SK-N-SH treated with all-trans-retinoic acid at 6 μM for 48 hours (cell line): ENCODE results near the gene DDI2.

Source experiments
- ATAC-seq: fragments of 200-7000 bp; cut with Tn5 transposase; 3 replicates; pipeline ENCODE4 v1.9.1; 2020; ENCODE audit warnings: mild to moderate bottlenecking, moderate library complexity
- ARNTL ChIP-seq: fragments of 450-650 bp; formaldehyde crosslinking; IDR thresholded peaks from 2 replicates; pipeline ENCODE4 v1.5.0; 2020; ENCODE audit warnings: low read depth, mild to moderate bottlenecking, moderate library complexity, borderline replicate concordance
- BACH2 ChIP-seq: fragments of 250-450 bp; sonication (Bioruptor Pico); IDR thresholded peaks from 2 replicates; pipeline ENCODE4 v1.9.0; 2021; ENCODE audit warnings: mild to moderate bottlenecking, borderline replicate concordance
- CREB5 ChIP-seq: fragments of 250-450 bp; sonication (Bioruptor Pico); IDR thresholded peaks from 2 replicates; pipeline ENCODE4 v1.5.1; 2020; ENCODE audit warnings: low read depth, mild to moderate bottlenecking, moderate library complexity
- CSDC2 ChIP-seq: fragments of 250-450 bp; sonication (Bioruptor Pico); IDR thresholded peaks from 2 replicates; pipeline ENCODE4 v1.5.0; 2020; ENCODE audit warnings: mild to moderate bottlenecking, moderate library complexity
- ESRRG ChIP-seq: fragments of 250-450 bp; sonication (Bioruptor Pico); IDR thresholded peaks from 2 replicates; pipeline ENCODE4 v1.6.1; 2021; ENCODE audit warnings: mild to moderate bottlenecking
- GLIS3 ChIP-seq: fragments of 250-450 bp; sonication (Bioruptor Pico); IDR thresholded peaks from 2 replicates; pipeline ENCODE4 v1.5.0; 2020; ENCODE audit warnings: mild to moderate bottlenecking, moderate library complexity
- ISL1 ChIP-seq: fragments of 250-450 bp; sonication (Bioruptor Pico); IDR thresholded peaks from 2 replicates; pipeline ENCODE4 v2.1.2; 2022; ENCODE audit warnings: mild to moderate bottlenecking, moderate library complexity
- OSR1 ChIP-seq: fragments of 250-450 bp; sonication (Bioruptor Pico); IDR thresholded peaks from 2 replicates; pipeline ENCODE4 v1.8.0; 2022; ENCODE audit warnings: moderate library complexity, mild to moderate bottlenecking, inconsistent platforms
- PPARA ChIP-seq: fragments of 250-450 bp; sonication (Bioruptor Pico); IDR thresholded peaks from 2 replicates; pipeline ENCODE4 v1.5.0; 2020; ENCODE audit warnings: mild to moderate bottlenecking, borderline replicate concordance
- RARB ChIP-seq: fragments of 250-450 bp; sonication (Bioruptor Pico); IDR thresholded peaks from 2 replicates; pipeline ENCODE4 v1.8.0; 2021; ENCODE audit warnings: mild to moderate bottlenecking, moderate library complexity
- SNAI2 ChIP-seq: fragments of 250-450 bp; sonication (Bioruptor Pico); IDR thresholded peaks from 2 replicates; pipeline ENCODE4 v1.5.0; 2020; ENCODE audit warnings: mild to moderate bottlenecking, moderate library complexity
- TOX ChIP-seq: fragments of 250-450 bp; sonication (Bioruptor Pico); IDR thresholded peaks from 2 replicates; pipeline ENCODE4 v1.8.0; 2021; ENCODE audit warnings: mild to moderate bottlenecking, moderate library complexity, borderline replicate concordance
- ZC3H10 ChIP-seq: fragments of 250-450 bp; sonication (Bioruptor Pico); IDR thresholded peaks from 2 replicates; pipeline ENCODE4 v1.5.1; 2021; ENCODE audit warnings: mild to moderate bottlenecking, moderate library complexity
- ZFP3 ChIP-seq: fragments of 250-450 bp; sonication (Bioruptor Pico); IDR thresholded peaks from 2 replicates; pipeline ENCODE4 v1.5.0; 2020; ENCODE audit warnings: mild to moderate bottlenecking, moderate library complexity
- ZFP30 ChIP-seq: fragments of 450-650 bp; formaldehyde crosslinking; IDR thresholded peaks from 2 replicates; pipeline ENCODE4 v1.5.0; 2022; ENCODE audit warnings: mild to moderate bottlenecking, moderate library complexity
- ZNF565 ChIP-seq: fragments of 450-650 bp; formaldehyde crosslinking; conservative IDR thresholded peaks from 2 replicates; pipeline ENCODE4 v1.5.0; 2020; ENCODE audit warnings: low read depth, mild to moderate bottlenecking, moderate library complexity
- ZNF70 ChIP-seq: fragments of 450-650 bp; formaldehyde crosslinking; IDR thresholded peaks from 2 replicates; pipeline ENCODE4 v1.5.0; 2020; ENCODE audit warnings: mild to moderate bottlenecking, moderate library complexity
- ZNF8 ChIP-seq: fragments of 450-650 bp; formaldehyde crosslinking; IDR thresholded peaks from 2 replicates; pipeline ENCODE4 v1.5.0; 2020; ENCODE audit warnings: mild to moderate bottlenecking, moderate library complexity
- TF ChIP-seq, protein P1 (sequence below): fragments of 250-450 bp; sonication (Bioruptor Pico); IDR thresholded peaks from 2 replicates; pipeline ENCODE4 v1.8.0; 2021; ENCODE audit warnings: low read depth, mild to moderate bottlenecking, moderate library complexity, borderline replicate concordance
- TF ChIP-seq, protein P2 (sequence below): fragments of 250-450 bp; sonication (Bioruptor Pico); IDR thresholded peaks from 2 replicates; pipeline ENCODE4 v1.8.0; 2020; ENCODE audit warnings: mild to moderate bottlenecking, moderate library complexity, borderline replicate concordance

The DDI2 gene

DNA sequence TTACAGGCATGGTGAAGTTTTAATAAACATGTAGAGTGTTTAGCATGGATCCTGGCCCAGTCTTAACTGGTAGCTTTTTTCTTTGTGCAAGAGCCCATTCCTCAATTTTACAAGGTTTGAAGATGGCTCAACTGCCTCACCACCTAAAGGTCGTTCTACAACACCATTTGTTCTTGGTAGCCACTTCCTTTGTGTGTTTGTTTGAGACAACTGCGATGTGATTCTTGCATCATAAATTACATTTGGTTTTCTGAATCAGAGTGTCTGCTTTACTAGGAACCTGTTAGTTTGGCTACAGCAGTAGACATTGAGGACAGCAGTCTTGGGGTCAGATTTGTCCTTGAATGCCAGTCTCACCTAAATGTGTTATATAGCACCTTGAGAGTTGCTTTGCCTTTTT lies 70.2 kb downstream of the DDI2 start:
- no peak for ATAC-seq
- TF ChIP-seq RARB (CRISPR knock-in tag) = no peak
- TF ChIP-seq, protein P1, sequence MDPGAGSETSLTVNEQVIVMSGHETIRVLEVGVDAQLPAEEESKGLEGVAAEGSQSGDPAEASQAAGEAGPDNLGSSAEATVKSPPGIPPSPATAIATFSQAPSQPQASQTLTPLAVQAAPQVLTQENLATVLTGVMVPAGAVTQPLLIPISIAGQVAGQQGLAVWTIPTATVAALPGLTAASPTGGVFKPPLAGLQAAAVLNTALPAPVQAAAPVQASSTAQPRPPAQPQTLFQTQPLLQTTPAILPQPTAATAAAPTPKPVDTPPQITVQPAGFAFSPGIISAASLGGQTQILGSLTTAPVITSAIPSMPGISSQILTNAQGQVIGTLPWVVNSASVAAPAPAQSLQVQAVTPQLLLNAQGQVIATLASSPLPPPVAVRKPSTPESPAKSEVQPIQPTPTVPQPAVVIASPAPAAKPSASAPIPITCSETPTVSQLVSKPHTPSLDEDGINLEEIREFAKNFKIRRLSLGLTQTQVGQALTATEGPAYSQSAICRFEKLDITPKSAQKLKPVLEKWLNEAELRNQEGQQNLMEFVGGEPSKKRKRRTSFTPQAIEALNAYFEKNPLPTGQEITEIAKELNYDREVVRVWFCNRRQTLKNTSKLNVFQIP (CRISPR knock-in tag) = no peak
- TF ChIP-seq, protein P2, sequence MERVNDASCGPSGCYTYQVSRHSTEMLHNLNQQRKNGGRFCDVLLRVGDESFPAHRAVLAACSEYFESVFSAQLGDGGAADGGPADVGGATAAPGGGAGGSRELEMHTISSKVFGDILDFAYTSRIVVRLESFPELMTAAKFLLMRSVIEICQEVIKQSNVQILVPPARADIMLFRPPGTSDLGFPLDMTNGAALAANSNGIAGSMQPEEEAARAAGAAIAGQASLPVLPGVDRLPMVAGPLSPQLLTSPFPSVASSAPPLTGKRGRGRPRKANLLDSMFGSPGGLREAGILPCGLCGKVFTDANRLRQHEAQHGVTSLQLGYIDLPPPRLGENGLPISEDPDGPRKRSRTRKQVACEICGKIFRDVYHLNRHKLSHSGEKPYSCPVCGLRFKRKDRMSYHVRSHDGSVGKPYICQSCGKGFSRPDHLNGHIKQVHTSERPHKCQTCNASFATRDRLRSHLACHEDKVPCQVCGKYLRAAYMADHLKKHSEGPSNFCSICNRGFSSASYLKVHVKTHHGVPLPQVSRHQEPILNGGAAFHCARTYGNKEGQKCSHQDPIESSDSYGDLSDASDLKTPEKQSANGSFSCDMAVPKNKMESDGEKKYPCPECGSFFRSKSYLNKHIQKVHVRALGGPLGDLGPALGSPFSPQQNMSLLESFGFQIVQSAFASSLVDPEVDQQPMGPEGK (CRISPR knock-in tag) = no peak

DNA sequence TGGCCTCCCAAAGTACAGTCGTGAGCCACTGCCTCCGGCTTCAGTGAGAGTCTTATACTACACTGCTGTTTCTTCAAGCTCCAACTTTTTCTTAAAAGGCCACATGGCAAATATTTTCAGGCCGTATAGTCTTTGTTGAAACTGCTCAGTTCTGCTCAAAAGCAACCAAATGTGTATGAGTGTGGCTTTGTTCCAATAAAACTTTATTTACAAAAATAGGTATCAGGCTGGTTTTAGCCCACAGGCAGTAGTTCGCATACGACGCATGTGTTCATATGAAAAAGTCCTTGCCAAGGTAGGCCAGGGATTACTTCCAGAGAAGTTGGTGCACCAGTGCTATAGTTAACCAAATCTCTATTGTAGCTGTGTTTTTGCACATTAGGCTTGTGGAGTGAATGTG lies 73.1 kb downstream of the DDI2 start:
- TF ChIP-seq ZFP30 (CRISPR knock-in tag) (no peak), CSDC2 (no peak), ZNF565 (no peak)
- ATAC-seq = no peak

DNA sequence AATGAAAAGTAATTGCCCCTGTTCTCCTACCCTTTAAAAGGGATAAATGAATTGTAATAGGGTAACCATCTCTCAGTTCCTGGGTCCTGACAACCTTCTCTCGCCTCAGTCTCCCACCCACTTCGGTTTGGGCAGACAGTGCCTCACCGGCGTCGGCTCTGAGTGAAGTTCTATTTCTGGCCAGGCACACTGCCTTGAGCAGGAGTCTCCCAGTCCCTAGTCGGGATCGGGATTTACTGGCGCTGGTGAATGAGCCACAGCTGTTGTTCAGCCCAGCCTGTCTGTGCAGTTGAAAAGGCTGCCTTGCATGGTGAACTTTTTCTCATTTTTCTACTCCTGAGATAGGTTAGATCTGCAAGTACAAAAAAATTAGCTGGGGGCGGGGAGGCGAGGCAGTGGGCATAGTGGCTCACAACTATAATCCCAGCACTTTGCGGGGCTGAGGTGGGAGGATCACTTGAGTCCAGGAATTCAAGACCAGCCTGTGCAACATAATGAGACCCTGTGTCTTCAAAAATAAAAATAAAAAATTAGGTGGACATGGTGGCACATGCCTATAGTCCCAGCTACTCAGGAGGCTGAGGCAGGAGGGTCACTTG lies 74.3 kb downstream of the DDI2 start:
- no peak for TF ChIP-seq CSDC2
- no peak for TF ChIP-seq ESRRG (CRISPR knock-in tag)
- TF ChIP-seq ISL1 = no peak
- no peak for TF ChIP-seq BACH2
- no peak for TF ChIP-seq SNAI2 (CRISPR knock-in tag)
- no peak for TF ChIP-seq GLIS3 (CRISPR knock-in tag)
- no peak for TF ChIP-seq PPARA (CRISPR knock-in tag)
- TF ChIP-seq ZC3H10 (CRISPR knock-in tag) = no peak
- TF ChIP-seq ARNTL (CRISPR knock-in tag) = no peak
- TF ChIP-seq ZNF70 (CRISPR knock-in tag) = no peak
- TF ChIP-seq, protein P1 (CRISPR knock-in tag) = no peak
- TF ChIP-seq OSR1 (CRISPR knock-in tag) = no peak
- TF ChIP-seq TOX (CRISPR knock-in tag) = no peak
- TF ChIP-seq ZFP3 (CRISPR knock-in tag) = no peak
- TF ChIP-seq, protein P2 (CRISPR knock-in tag) = no peak
- TF ChIP-seq ZFP30 (CRISPR knock-in tag) = no peak
- no peak for TF ChIP-seq ZNF8 (CRISPR knock-in tag)
- no peak for ATAC-seq

- TF ChIP-seq BACH2 (no peak), OSR1 (CRISPR knock-in tag) (no peak), CSDC2 (no peak), ZC3H10 (CRISPR knock-in tag) (no peak), SNAI2 (CRISPR knock-in tag) (no peak), ESRRG (CRISPR knock-in tag) (no peak), ARNTL (CRISPR knock-in tag) (no peak), CREB5 (no peak)
- no peak for ATAC-seq
These were observed 74.9 kb downstream of the DDI2 start for GRCh38 chr1:15692121-15692682.
